Stimulated activated CD4-positive, alpha-beta T cell treated with anti-CD3 and anti-CD28 coated beads, Interleukin-1b, Interleukin-23, amount 100 ng/mL, for 48 hours (primary cell): Measurements from ENCODE around the gene MCF2L.

Experiments
- DNase-seq: peaks from one replicate; pipeline ENCODE4 v3.0.0-alpha.2; 2020

MCF2L gene

GRCh38 chr13:113138792-113139551 is 170.0 kb downstream of the MCF2L start:
- DNase-seq, result no peak

GRCh38 chr13:113139577-113139976 is 170.6 kb downstream of the MCF2L start:
- no peak for DNase-seq

- DNase-seq, result no peak
These were observed 171.9 kb downstream of the MCF2L start for GRCh38 chr13:113140677-113141600.

- no peak for DNase-seq
These were observed 172.6 kb downstream of the MCF2L start for GRCh38 chr13:113141601-113141970.

- DNase-seq, result no peak
These were observed 173.9 kb downstream of the MCF2L start for GRCh38 chr13:113142876-113143275.

GRCh38 chr13:113143466-113144254 is 174.6 kb downstream of the MCF2L start:
- no peak for DNase-seq

GRCh38 chr13:113144255-113144629 is 175.2 kb downstream of the MCF2L start:
- no peak for DNase-seq

GRCh38 chr13:113145496-113145895 is 176.5 kb downstream of the MCF2L start:
- DNase-seq, result peak; percentile 82

GRCh38 chr13:113145911-113146598 is 177.0 kb downstream of the MCF2L start:
- DNase-seq, result no peak

GRCh38 chr13:113146750-113147149 is 177.7 kb downstream of the MCF2L start:
- no peak for DNase-seq

GRCh38 chr13:113147206-113147605 is 178.2 kb downstream of the MCF2L start:
- no peak for DNase-seq

- DNase-seq, result no peak
These were observed 179.4 kb downstream of the MCF2L start for GRCh38 chr13:113148407-113148806.

- no peak for DNase-seq
These were observed 180.0 kb downstream of the MCF2L start for GRCh38 chr13:113148940-113149503.
